Gastrocnemius medialis (tissue), 4 donors: ENCODE results near the gene C2orf72.

Experiments
- CTCF ChIP-seq, 5 experiments: fragments of 450-650 bp in 3 of 5; fragments of 200-600 bp in 2 of 5; sonication (generic) in 2 of 5; IDR thresholded peaks in 4 of 5; conservative IDR thresholded peaks in 1 of 5; 1 replicate in 4 of 5; 2 replicates in 1 of 5; pipeline ENCODE4 v1.5.1; 2016 to 2019; ENCODE audit warnings: antibody characterized with exemption in 5 of 5, mild to moderate bottlenecking in 3 of 5, moderate library complexity in 3 of 5
- POLR2A ChIP-seq, 2 donors: fragments of 450-650 bp; IDR thresholded peaks; one replicate each; pipeline ENCODE4 v1.6.1; 2017; ENCODE audit warnings: antibody characterized with exemption in 2 of 2, mild to moderate bottlenecking in 2 of 2, moderate library complexity in 2 of 2

- TF ChIP-seq CTCF (IDR thresholded peaks at IDR 0.05 in 4 of 5, conservative IDR thresholded peaks at IDR 0.05 in 1 of 5) (no peak), POLR2A (IDR thresholded peaks at IDR 0.05) (no peak)
Measured at GRCh38 chr2:230995821-230996220, 41.5 kb upstream of the C2orf72 start, which contains the start of gene SPATA3.
